VCaP (cell line): ENCODE data around the gene LRRFIP1.

Experiments used
- H3K27ac ChIP-seq: fragments of 450-650 bp; 2 replicates; pipeline ENCODE4 v1.5.1; 2017
- TF ChIP-seq, protein P1 (sequence below): fragments of 450-650 bp; conservative IDR thresholded peaks from 2 replicates; pipeline ENCODE4 v1.5.1; 2017; ENCODE audit warnings: mild to moderate bottlenecking, moderate library complexity

The LRRFIP1 gene

DNA sequence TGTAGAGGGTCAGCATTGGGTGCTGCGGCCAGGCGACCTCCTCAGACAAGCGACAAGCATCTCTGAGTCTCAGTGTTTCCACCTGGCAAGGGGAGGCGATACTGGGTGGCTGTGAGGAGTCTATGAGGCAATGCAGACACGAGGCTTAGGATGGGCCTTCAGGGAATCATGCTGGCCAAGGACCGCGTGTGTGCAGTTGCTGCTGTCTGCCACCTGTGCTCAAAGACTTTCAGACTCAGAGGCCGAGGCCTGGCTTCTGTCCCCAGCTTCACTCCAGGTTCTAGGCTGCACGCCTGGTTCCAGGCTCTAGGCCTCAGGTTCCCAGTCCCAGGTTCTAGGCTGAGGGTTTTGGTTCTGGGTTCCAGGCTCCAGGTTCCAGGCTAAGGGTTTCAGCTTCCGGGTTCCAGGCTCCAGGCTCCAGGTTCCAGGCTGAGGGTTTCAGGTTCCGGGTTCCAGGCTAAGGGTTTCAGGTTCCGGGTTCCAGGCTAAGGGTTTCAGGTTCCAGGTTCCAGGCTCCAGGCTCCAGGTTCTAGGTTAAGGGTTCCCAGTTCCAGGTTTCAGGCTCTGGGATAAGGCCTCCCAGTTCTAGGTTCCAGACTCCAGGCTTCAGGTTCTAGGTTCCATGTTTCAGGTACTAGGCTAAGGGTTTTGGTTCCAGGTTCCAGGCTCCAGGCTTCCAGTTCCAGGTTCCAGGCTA is 14.8 kb downstream of the LRRFIP1 start:
- H3K27ac ChIP-seq, result no peak overlapping the region
- TF ChIP-seq, protein P1, sequence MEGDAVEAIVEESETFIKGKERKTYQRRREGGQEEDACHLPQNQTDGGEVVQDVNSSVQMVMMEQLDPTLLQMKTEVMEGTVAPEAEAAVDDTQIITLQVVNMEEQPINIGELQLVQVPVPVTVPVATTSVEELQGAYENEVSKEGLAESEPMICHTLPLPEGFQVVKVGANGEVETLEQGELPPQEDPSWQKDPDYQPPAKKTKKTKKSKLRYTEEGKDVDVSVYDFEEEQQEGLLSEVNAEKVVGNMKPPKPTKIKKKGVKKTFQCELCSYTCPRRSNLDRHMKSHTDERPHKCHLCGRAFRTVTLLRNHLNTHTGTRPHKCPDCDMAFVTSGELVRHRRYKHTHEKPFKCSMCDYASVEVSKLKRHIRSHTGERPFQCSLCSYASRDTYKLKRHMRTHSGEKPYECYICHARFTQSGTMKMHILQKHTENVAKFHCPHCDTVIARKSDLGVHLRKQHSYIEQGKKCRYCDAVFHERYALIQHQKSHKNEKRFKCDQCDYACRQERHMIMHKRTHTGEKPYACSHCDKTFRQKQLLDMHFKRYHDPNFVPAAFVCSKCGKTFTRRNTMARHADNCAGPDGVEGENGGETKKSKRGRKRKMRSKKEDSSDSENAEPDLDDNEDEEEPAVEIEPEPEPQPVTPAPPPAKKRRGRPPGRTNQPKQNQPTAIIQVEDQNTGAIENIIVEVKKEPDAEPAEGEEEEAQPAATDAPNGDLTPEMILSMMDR, result no peak

DNA sequence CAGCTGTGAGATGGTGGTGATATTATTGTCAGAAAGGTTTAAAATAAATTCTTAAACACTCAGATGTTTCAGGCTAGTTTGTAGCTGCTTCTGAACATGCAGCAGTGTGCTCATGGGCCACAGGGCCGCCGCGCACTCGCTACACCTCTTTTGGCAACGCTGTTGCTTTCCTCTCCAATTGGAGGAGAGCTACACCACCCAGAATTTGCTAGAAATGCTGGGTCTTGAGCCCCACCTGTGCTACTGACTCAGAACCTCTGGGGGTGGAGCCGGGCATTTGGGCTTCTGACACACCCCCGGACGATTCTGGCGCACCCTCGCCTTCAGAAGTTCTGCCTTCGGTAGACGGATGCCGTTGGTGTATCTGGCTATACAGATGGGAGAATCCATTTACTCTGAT is 15.7 kb downstream of the LRRFIP1 start:
- TF ChIP-seq, protein P1, result no peak
- H3K27ac ChIP-seq, result no peak overlapping the region

DNA sequence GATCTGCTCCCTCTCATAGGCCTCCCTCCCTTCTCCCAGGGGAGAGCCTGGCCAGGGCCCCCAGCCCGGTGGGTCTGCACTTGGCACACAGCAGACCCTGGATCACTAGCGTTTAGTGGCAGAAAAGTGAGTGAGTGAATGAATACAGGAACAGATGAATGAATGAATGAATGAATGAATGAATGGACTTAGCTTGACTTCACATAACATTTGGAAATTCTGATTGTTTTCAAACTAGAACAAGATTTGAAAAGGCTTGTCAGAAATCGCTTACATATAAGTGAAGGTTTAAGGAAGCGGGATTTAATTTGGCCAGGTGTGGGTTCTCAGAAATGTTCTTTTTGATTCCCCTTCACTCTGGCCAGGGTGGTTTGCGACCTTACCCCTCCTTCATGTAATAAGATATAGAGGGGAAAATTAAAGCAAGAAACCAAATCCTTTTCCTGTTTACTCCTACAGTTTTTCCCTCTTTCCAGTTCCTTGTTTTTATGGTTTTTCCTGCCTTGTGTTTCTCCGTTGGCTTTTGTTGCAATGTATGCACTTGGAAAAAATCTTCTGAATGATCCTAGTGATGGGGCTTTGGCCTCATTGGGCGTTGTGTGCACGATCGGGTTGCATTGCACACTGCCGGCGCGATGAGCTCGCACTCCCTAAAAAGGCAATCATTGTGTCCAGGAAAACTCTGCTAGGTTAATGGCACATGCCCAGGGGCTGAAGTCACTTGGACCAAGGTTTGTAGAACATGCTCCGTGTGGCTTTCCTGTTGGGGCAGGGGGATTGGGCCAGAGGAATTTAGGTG is 16.4 kb downstream of the LRRFIP1 start:
- no peak overlapping the region for H3K27ac ChIP-seq
- TF ChIP-seq, protein P1, result no peak

DNA sequence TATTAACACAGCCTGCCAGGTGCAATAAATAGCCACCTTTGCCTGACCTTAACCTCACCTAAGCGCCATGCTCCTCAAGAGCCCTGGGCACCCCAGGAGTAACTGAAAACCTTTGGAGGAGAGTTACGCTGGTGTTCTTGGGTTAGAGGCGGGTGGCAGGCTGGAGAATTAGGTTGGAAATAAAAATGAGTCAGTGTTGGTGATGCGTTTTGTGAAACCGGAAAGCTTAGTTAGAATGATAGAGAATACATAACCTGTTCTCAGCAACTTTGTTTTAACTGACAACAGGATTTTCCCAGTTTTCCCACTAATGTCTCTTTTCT is 17.0 kb downstream of the LRRFIP1 start:
- H3K27ac ChIP-seq, result no peak overlapping the region
- TF ChIP-seq, protein P1, result no peak

GRCh38 chr2:237645261-237645660 is 17.9 kb downstream of the LRRFIP1 start:
- TF ChIP-seq, protein P1, result no peak
- no peak overlapping the region for H3K27ac ChIP-seq

- TF ChIP-seq, protein P1, result no peak
- no peak overlapping the region for H3K27ac ChIP-seq
Measured at GRCh38 chr2:237647176-237648015, 20.0 kb downstream of the LRRFIP1 start.

DNA sequence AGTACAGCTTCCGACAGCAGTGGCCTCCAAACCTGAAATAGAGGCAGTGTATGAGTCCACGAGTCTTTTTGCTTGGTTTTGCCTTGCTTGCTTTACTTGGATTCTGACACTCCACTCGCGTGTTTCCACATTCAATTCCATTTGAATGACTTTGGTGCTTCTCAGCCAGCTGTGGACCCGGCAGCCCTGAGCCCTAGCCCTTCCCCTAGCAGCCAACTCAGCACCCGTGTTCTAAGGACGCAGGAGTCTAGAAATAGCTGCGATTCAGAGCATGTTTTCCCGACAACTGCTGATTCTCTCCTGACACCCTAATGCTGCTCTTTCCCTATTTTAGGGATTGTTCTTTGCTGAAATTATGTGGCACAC is 20.6 kb downstream of the LRRFIP1 start:
- TF ChIP-seq, protein P1, result no peak
- H3K27ac ChIP-seq, result no peak overlapping the region
